Measurements from ENCODE around the gene VPS13D. TPM values are rescaled to one million over a fixed set of nuclear protein-coding genes. Genes with fewer than 3 reads are reported as not detected.

The VPS13D gene
- total RNA-seq, 1 experiment from 2014 or later, result 33.1 TPM

GRCh38 chr1:12488666-12489354, 259.0 kb downstream of the VPS13D start:
- ATAC-seq, result no peak
- BruUV-seq (replicated peaks), result no TSS peak
- no peak overlapping the region; the same call in 1 of the 2 replicates for H3K27ac ChIP-seq (ENCODE audit: low read length)
- no peak overlapping the region for H3K4me3 ChIP-seq (ENCODE audit: low read depth in 2 of 2, low read length in 2 of 2)
- H3K9me3 ChIP-seq (ENCODE audit: control insufficient read depth, insufficient read depth, low read depth, low read length), result no peaks in the 10 kb centered on the region; the same call in 1 of the 2 replicates
- peaks cover 23% of the 10 kb centered on the region for H3K4me1 ChIP-seq (ENCODE audit: control insufficient read depth, insufficient read depth, low read length)
- no peaks in the 10 kb centered on the region for H3K36me3 ChIP-seq (ENCODE audit: control insufficient read depth, insufficient read depth, low read length)
- POLR2A ChIA-PET, result no interaction called here
- no peaks in the 10 kb centered on the region for H3K27me3 ChIP-seq (ENCODE audit: control insufficient read depth, insufficient read depth, low read length)
- DNase-seq (ENCODE audit: low read depth, low spot score), result no peak
- TF ChIP-seq, protein P1, sequence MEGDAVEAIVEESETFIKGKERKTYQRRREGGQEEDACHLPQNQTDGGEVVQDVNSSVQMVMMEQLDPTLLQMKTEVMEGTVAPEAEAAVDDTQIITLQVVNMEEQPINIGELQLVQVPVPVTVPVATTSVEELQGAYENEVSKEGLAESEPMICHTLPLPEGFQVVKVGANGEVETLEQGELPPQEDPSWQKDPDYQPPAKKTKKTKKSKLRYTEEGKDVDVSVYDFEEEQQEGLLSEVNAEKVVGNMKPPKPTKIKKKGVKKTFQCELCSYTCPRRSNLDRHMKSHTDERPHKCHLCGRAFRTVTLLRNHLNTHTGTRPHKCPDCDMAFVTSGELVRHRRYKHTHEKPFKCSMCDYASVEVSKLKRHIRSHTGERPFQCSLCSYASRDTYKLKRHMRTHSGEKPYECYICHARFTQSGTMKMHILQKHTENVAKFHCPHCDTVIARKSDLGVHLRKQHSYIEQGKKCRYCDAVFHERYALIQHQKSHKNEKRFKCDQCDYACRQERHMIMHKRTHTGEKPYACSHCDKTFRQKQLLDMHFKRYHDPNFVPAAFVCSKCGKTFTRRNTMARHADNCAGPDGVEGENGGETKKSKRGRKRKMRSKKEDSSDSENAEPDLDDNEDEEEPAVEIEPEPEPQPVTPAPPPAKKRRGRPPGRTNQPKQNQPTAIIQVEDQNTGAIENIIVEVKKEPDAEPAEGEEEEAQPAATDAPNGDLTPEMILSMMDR (IDR thresholded peaks at IDR 0.05), result no peak
- TF ChIP-seq TCF7L2 (IDR thresholded peaks at IDR 0.05; ENCODE audit: low read depth, low read length) (no peak), POLR2AphosphoS5 (IDR thresholded peaks at IDR 0.05; ENCODE audit: low read depth, low read length) (no peak), SIN3A (IDR thresholded peaks at IDR 0.05; ENCODE audit: borderline replicate concordance, insufficient read depth, low read depth, low read length) (no peak), REST (IDR thresholded peaks at IDR 0.05; ENCODE audit: insufficient read depth in 1 of 2, low read depth in 2 of 2, low read length in 1 of 2) (no peak)
- intact Hi-C loops (cut with micrococcal nuclease; ENCODE audit: unreplicated experiment), result no loop called here
- in situ Hi-C loops (cut with HindIII; ENCODE audit: low pct_unique_long_range_greater_than_20kb, low sequenced_read_pairs), result no loop called here
- CTCF ChIA-PET, result no interaction called here

- ChIA-PET CTCF (no interaction called here), POLR2A (interaction anchor here (0.6 kb wide), 1 partner anchor 106 kb away, joined by 3 read pairs; no protein-coding TSS in a partner anchor)
- TF ChIP-seq REST (IDR thresholded peaks at IDR 0.05; ENCODE audit: insufficient read depth in 1 of 2, low read depth in 2 of 2, low read length in 1 of 2) (no peak), TCF7L2 (IDR thresholded peaks at IDR 0.05; ENCODE audit: low read depth, low read length) (no peak), POLR2AphosphoS5 (IDR thresholded peaks at IDR 0.05; ENCODE audit: low read depth, low read length) (no peak), SIN3A (IDR thresholded peaks at IDR 0.05; ENCODE audit: borderline replicate concordance, insufficient read depth, low read depth, low read length) (no peak)
- ATAC-seq (no peak), DNase-seq (ENCODE audit: low read depth, low spot score) (no peak)
- no TSS peak for BruUV-seq (replicated peaks)
- in situ Hi-C loops (cut with HindIII; ENCODE audit: low pct_unique_long_range_greater_than_20kb, low sequenced_read_pairs) (no loop called here), intact Hi-C loops (cut with micrococcal nuclease; ENCODE audit: unreplicated experiment) (no loop called here)
- Histone ChIP-seq H3K27ac (ENCODE audit: low read length) (peak overlapping the region; percentile 34; the same call in 1 of the 2 replicates), H3K4me3 (ENCODE audit: low read depth in 2 of 2, low read length in 2 of 2) (no peak overlapping the region), H3K36me3 (ENCODE audit: control insufficient read depth, insufficient read depth, low read length) (no peaks in the 10 kb centered on the region), H3K9me3 (ENCODE audit: control insufficient read depth, insufficient read depth, low read depth, low read length) (no peaks in the 10 kb centered on the region; the same call in 1 of the 2 replicates), H3K4me1 (ENCODE audit: control insufficient read depth, insufficient read depth, low read length) (peaks cover 14% of the 10 kb centered on the region), H3K27me3 (ENCODE audit: control insufficient read depth, insufficient read depth, low read length) (no peaks in the 10 kb centered on the region)
These were observed 260.8 kb downstream of the VPS13D start for GRCh38 chr1:12490532-12491142.

All from Panc1 (cell line).